Jurkat, Clone E6-1 (cell line): Measurements from ENCODE around the gene ZNF77.
"Not testable (repeated sequence)": the region's sequence is repeated elsewhere in the genome, so short reads cannot be mapped to it uniquely, and the experiment has no call there.

Source experiments
- DNase-seq: peaks from one replicate; pipeline ENCODE4 v3.0.0-alpha.2; 2011; ENCODE audit warnings: low read depth, low spot score
- H3K4me3 ChIP-seq: 2 replicates; pipeline ENCODE4 v1.5.1; 2011; ENCODE audit warnings: mild to moderate bottlenecking, low read length, control low read depth, moderate library complexity

Gene ZNF77

DNA sequence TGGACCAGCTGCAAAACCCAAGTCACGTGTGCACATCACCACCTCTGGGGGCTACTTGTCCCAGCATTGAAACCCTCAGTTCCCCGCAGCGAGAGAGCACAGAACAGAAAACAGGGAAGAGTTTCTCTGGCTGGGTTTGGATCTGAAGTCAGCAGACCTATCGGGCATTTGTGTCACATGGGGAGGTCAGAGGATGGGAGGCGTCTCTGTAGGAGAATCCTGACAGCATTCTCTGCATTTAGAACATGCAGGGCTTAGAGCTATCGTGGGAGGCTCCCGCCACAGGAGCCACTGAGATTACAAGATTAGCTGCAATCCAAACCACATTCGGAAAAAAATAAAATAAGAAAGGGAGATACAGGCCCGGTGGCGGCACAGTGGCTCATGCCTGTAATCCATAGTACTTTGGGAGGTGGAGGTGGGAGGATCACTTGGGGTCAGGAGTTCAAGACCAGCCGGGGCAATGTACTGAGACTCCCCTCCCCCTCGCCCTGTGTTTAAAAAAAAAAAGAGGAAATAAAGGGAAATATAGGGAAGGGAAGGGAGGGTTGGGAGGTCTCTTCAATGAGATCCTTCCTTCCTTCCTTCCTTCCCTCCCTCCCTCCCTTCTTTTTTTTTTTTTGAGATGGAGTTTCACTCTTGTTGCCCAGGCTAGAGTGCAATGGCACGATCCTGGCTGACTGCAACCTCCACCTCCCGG, 29.7 kb upstream of the ZNF77 start:
- peak; percentile 37 for DNase-seq
- H3K4me3 ChIP-seq, result no peak overlapping the region

- DNase-seq, result no peak
- H3K4me3 ChIP-seq, result no peak overlapping the region
Measured at GRCh38 chr19:2973229-2973628, 28.5 kb upstream of the ZNF77 start.

GRCh38 chr19:2970201-2970835, 25.5 kb upstream of the ZNF77 start:
- DNase-seq, result no peak

DNA sequence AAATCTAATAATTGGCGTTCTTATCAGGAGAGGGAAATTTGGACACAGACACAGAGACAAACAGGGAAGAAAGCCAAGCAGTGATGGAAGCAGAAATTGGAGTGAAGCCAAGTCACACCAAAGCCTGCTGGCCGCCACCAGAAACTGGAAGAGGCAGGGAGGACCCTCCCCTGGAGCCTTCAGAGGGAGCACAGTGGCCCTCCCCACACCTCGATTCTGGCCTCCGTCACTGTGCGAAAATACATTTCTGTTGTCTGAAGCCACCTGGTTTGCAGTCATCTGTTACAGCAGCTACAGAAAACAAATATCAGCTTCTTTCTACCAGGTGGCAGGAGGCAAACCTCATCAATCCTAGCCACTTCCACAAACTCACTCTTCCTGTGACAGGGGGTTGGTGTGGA, 24.3 kb upstream of the ZNF77 start:
- peak; percentile 76 for DNase-seq
- H3K4me3 ChIP-seq, result no peak overlapping the region

More at GRCh38 chr19:2970201-2970835, 25.5 kb upstream of the ZNF77 start:
- no peak overlapping the region for H3K4me3 ChIP-seq

DNA sequence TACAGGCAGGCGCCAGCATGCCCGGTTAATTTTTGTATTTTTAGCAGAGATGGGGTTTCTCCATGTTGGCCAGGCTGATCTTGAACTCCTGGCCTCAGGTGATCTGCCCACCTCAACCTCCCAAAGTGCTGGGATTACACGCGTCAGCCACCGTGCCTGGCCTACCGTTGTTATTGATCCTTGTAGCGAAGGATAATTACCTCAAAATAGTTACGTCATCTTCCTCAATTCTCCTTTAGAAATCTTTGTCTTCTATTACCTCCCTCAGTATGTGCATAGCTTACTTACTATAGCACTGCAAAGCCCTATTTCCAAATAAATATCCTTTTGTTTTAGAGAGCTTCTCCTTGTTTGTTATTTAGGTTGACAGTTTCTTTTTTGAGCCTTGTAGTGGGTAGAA, 23.2 kb upstream of the ZNF77 start:
- H3K4me3 ChIP-seq, result no peak overlapping the region
- DNase-seq, result no peak

- no peak overlapping the region for H3K4me3 ChIP-seq
Measured at GRCh38 chr19:2964874-2965273, 20.1 kb upstream of the ZNF77 start.

GRCh38 chr19:2963631-2964030, 18.9 kb upstream of the ZNF77 start:
- not testable (repeated sequence) for H3K4me3 ChIP-seq, DNase-seq

More at GRCh38 chr19:2964874-2965273, 20.1 kb upstream of the ZNF77 start:
- DNase-seq, result no peak

GRCh38 chr19:2963122-2963521, 18.4 kb upstream of the ZNF77 start:
- H3K4me3 ChIP-seq, result no peak overlapping the region
- no peak for DNase-seq

- peak; percentile 88 for DNase-seq
Measured at GRCh38 chr19:2962018-2962670, 17.4 kb upstream of the ZNF77 start.

DNA sequence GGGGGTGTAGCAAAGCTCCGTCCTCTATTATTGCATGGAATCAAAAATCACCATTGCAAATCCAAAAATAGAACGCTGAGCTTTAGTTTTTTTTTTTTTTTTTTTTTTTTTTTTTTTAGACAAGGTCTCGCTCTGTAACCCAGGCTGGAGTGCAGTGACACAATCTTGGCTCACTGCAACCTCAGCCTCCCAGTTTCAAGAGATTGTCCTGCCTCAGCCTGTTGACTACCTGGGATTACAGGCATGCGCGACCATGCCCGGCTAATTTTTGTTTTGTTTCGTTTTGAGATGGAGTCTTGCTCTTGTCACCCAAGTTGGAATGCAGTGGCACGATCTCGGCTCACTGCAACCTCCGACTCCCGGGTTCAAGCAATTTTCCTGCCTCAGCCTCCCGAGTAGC, 15.3 kb upstream of the ZNF77 start:
- H3K4me3 ChIP-seq, result no peak overlapping the region
- DNase-seq, result no peak

More at GRCh38 chr19:2962018-2962670, 17.4 kb upstream of the ZNF77 start:
- H3K4me3 ChIP-seq, result no peak overlapping the region; the same call in 1 of the 2 replicates

GRCh38 chr19:2957160-2957559, 12.4 kb upstream of the ZNF77 start:
- no peak for DNase-seq
- H3K4me3 ChIP-seq, result no peak overlapping the region

DNA sequence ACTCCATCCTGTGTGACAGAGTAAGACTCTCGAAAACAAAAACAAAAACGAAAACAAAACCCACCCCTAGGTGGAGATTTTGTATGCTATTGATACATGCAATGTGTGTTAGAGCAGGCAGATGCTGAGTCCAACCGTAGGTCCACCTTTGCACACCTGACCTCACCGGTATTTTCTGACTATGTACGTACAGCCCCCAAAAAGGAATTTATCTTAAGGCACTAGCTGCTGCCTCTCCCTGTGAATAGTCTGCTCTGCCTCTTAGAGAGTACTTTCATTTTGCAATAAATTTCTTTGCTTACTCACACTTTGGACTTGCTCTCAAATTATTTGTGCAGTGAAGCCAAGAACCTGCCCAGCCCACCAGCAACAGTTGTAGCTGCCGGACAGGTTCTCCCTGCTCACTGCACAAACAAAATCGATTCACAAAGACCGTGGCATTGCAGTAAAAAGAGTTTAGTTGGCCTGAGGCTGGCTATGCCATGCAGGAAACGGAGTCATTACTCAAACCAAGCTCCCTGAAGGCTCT, 8.2 kb upstream of the ZNF77 start:
- DNase-seq, result no peak
- H3K4me3 ChIP-seq, result no peak overlapping the region

GRCh38 chr19:2950286-2951124, 5.7 kb upstream of the ZNF77 start:
- peak overlapping the region; percentile 75 for H3K4me3 ChIP-seq
- DNase-seq, result peak; percentile 100

DNA sequence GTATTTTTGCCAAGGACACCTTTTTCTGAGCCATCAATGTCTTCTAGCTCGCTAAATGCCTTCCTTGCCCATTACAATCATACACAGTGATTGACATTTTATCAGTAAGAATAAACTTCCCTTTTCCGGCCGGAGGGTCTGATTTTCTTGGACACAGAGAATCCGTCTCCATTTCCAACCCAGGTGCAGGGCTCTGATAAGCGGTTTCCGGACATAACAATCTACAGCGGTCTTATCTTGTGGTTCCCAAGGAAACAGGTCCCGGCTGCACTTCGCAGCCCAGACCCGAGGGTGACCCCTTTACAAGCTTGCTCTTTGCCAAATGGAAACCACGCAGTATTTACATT, 5.1 kb upstream of the ZNF77 start:
- H3K4me3 ChIP-seq, result peak overlapping the region; percentile 75
- peak; percentile 32 for DNase-seq

- H3K4me3 ChIP-seq, result peak overlapping the region; percentile 90
- no peak for DNase-seq
Measured at GRCh38 chr19:2945575-2946184, 909 bp upstream of the ZNF77 start.

- DNase-seq, result no peak
- peak overlapping the region; percentile 90 for H3K4me3 ChIP-seq
Measured at GRCh38 chr19:2944403-2944774, 382 bp downstream of the ZNF77 start.

DNA sequence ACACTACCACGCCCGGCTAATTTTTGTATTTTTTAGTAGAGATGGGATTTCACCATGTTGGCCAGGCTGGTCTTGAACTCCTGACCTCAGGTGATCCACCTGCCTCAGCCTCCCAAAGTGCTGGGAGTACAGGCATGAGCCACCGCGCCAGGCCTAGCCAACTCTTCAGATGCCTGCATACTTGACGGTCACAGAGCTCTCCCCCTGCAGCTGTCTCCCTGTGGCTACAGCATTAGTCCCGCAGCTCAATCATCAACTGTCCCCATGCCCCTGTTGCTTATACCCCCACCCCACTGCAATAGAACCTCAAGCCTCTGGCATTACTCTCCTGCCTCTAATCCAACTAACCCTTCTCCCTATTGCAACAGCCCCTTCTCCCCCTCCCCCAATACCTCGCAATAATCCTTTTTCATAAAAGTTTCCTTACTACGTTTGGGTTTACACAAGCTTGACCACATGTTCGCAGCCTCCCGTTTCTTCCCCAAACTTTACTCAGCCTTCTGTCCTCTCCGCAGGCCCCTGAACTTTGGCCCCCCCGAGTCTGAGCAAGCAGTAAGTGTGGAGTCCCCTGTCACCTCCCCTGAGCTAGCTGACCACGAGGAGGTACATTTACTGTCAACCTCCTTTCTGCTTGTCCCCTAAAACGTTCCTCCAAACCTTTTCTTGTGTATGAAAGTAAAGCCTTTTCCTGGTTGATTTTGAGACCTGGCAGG, 1.7 kb downstream of the ZNF77 start:
- DNase-seq, result no peak
- H3K4me3 ChIP-seq, result no peak overlapping the region

DNA sequence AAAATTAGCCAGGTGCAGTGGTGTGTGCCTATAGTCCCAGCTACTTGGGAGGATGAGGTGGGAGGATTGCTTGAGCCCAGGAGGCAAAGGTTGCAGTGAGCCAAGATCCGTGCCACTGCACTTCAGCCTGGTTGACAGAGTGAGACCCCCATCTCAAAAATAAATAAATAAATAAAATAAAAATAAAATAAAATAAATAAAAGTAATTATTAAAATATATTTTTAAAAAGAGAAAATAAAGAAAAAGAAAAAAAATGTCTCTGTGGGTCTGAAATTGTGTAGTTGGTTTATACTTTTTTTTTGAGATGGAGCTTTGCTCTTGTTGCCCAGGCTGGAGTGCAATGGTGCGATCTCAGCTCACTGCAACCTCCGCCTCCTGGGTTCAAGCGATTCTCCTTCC, 8.9 kb downstream of the ZNF77 start:
- not testable (repeated sequence) for H3K4me3 ChIP-seq, DNase-seq
